NT2/D1 (cell line): ENCODE results near the gene MRPL47.

ENCODE experiments used
- SUZ12 ChIP-seq: IDR thresholded peaks from 2 replicates; pipeline ENCODE4 v1.6.1; 2011; ENCODE audit not compliant: insufficient read length, insufficient read depth; ENCODE audit errors: extremely low read depth
- YY1 ChIP-seq: IDR thresholded peaks from 2 replicates; pipeline ENCODE4 v1.6.1; 2011; ENCODE audit not compliant: insufficient read length, insufficient read depth
- ZNF274 ChIP-seq: IDR thresholded peaks from 2 replicates; pipeline ENCODE4 v1.6.1; 2011; ENCODE audit warnings: mild to moderate bottlenecking, low read depth, low read length

DNA sequence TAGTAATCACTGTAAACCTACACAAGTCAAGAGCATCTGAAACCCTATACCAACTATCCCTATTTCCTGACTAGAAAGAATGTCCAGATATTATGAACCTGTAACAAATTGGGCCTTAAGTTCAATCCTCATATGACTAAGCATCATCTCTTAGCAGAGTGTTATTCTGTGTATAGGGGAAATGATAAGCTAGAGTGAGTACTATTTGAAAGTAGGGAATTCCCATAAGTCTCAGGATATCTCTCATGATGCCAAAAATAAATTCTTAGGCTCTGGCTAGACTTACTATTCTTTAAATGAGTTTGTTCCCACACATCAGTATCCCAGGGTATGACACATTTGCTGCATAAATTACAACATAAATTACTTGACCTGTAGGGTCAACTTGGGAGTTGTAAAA is 15.3 kb downstream of the MRPL47 start:
- TF ChIP-seq YY1 (no peak), ZNF274 (no peak), SUZ12 (no peak)
